Suprapubic skin (tissue), 3 donors: Measurements from ENCODE around the gene FRMD4A.

Source experiments
- CTCF ChIP-seq, 2 donors: fragments of 200-600 bp in 1 of 2; fragments of 450-650 bp in 1 of 2; sonication (generic) in 1 of 2; IDR thresholded peaks; one replicate each; pipeline ENCODE4 v1.5.1; 2016 to 2019; ENCODE audit warnings: antibody characterized with exemption in 2 of 2, mild to moderate bottlenecking in 1 of 2, moderate library complexity in 1 of 2
- POLR2A ChIP-seq, 2 donors: fragments of 450-650 bp; IDR thresholded peaks; one replicate each; pipeline ENCODE4 v1.6.1; 2017; ENCODE audit warnings: antibody characterized with exemption in 2 of 2, mild to moderate bottlenecking in 2 of 2, moderate library complexity in 2 of 2

- no peak for TF ChIP-seq CTCF (IDR thresholded peaks at IDR 0.05)
- TF ChIP-seq POLR2A (IDR thresholded peaks at IDR 0.05), result no peak
Observed at GRCh38 chr10:14270370-14270769, 60.4 kb downstream of the FRMD4A start.
